Thoracic aorta (tissue), 2 donors: ENCODE measurements around the gene TRIM38. TPM values are rescaled to one million over a fixed set of nuclear protein-coding genes. Genes with fewer than 3 reads are reported as not detected.
A peak's percentile ranks its signal among the peaks of the same experiment; 100 is the strongest.

Source experiments
- ATAC-seq: fragments of 150-250 bp; one replicate; pipeline ENCODE4 v1.8.0; 2017; ENCODE audit warnings: low read depth; ENCODE audit not compliant: insufficient number of reproducible peaks, low FRiP score
- DNase-seq: peaks from one replicate; pipeline ENCODE4 v3.0.0-alpha.2; 2020; ENCODE audit warnings: low spot score
- H3K27ac ChIP-seq, 2 donors: fragments of 200-600 bp; sonication (generic); 1 replicate in 1 of 2; 2 replicates in 1 of 2; pipeline ENCODE4 v1.5.1; 2016; ENCODE audit warnings: mild to moderate bottlenecking in 2 of 2, moderate library complexity in 2 of 2
- H3K27me3 ChIP-seq: fragments of 200-600 bp; sonication (generic); replicated peaks from 2 replicates; pipeline ENCODE4 v1.6.0; 2016; ENCODE audit warnings: mild to moderate bottlenecking; ENCODE audit not compliant: insufficient read depth
- H3K36me3 ChIP-seq: fragments of 200-600 bp; sonication (generic); one replicate; pipeline ENCODE4 v1.5.1; 2016
- H3K4me1 ChIP-seq, 2 donors: fragments of 200-600 bp; sonication (generic); 1 replicate in 1 of 2; 2 replicates in 1 of 2; pipeline versions ENCODE4 v1.5.1 to v1.6.0; 2016; ENCODE audit warnings: low read depth in 2 of 2, mild to moderate bottlenecking in 1 of 2; ENCODE audit not compliant: control insufficient read depth in 1 of 2
- H3K4me3 ChIP-seq: fragments of 200-600 bp; sonication (generic); 2 replicates; pipeline ENCODE4 v1.5.1; 2016; ENCODE audit warnings: mild to moderate bottlenecking
- H3K9me3 ChIP-seq: fragments of 200-600 bp; sonication (generic); 2 replicates; pipeline ENCODE4 v1.5.1; 2016
- total RNA-seq, 2 donors: library from RNA; depleted of rRNA; stranded (reverse); fragments of >200 nt; gene quantifications; one replicate each; pipeline versions ENCODE4 v1.1.0 to v1.2.3, GENCODE V29; 2016
- TF ChIP-seq, protein P1 (sequence below): fragments of 200-600 bp; sonication (generic); IDR thresholded peaks from one replicate; pipeline ENCODE4 v1.5.1; 2019; ENCODE audit warnings: antibody characterized with exemption

Gene TRIM38
- total RNA-seq, 2 donors from 2014 or later, result 19.5 to 25.1 TPM

GRCh38 chr6:26033941-26034354, 71.3 kb downstream of the TRIM38 start:
- Histone ChIP-seq H3K4me3 (peak overlapping the region; percentile 74), H3K4me1 (peaks cover 9 to 21% of the 10 kb centered on the region in 2 donors), H3K27ac (peak overlapping the region; percentile 83 to 93), H3K9me3 (no peaks in the 10 kb centered on the region), H3K27me3 (no peaks in the 10 kb centered on the region), H3K36me3 (no peaks in the 10 kb centered on the region)
- TF ChIP-seq, protein P1, sequence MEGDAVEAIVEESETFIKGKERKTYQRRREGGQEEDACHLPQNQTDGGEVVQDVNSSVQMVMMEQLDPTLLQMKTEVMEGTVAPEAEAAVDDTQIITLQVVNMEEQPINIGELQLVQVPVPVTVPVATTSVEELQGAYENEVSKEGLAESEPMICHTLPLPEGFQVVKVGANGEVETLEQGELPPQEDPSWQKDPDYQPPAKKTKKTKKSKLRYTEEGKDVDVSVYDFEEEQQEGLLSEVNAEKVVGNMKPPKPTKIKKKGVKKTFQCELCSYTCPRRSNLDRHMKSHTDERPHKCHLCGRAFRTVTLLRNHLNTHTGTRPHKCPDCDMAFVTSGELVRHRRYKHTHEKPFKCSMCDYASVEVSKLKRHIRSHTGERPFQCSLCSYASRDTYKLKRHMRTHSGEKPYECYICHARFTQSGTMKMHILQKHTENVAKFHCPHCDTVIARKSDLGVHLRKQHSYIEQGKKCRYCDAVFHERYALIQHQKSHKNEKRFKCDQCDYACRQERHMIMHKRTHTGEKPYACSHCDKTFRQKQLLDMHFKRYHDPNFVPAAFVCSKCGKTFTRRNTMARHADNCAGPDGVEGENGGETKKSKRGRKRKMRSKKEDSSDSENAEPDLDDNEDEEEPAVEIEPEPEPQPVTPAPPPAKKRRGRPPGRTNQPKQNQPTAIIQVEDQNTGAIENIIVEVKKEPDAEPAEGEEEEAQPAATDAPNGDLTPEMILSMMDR, result no peak
- ATAC-seq, result no peak
- DNase-seq, result no peak

DNA sequence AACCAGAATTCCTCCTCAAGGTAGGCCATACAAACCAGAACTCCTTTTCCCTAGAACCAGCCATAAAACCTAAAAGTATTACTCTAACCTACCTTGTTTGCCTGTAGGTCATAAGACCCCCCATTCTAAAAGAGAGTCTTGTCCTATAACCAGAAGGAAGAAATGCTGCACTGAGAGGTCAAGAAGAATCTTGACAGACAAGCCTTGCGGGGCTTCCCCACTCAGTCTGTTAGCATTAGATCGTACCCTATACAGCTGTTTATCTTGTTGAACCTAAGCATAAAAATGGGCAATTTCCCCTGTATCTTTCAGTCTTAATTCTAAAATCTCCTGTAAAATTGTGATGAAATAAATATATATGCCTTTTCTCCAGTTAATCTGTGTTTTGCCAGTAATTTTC, 72.3 kb downstream of the TRIM38 start:
- Histone ChIP-seq H3K27ac (peak overlapping the region in 1 of 2 donors; percentile 93), H3K36me3 (no peaks in the 10 kb centered on the region), H3K27me3 (no peaks in the 10 kb centered on the region), H3K4me3 (no peak overlapping the region), H3K9me3 (no peaks in the 10 kb centered on the region), H3K4me1 (peaks cover 9 to 21% of the 10 kb centered on the region in 2 donors)
- ATAC-seq, result no peak
- DNase-seq, result no peak
- TF ChIP-seq, protein P1, result no peak

Other genes starting within 250 kb of the TRIM38 start
- gene SLC17A4, start 208.1 kb upstream of the TRIM38 start, total RNA-seq, result not detected
- not detected for gene SLC17A1, start 130.8 kb upstream of the TRIM38 start, total RNA-seq
- gene SLC17A3, start 88.6 kb upstream of the TRIM38 start, total RNA-seq, result under 1 TPM in 1 of 2 donors, not detected in 1; 0.63 TPM
- gene SLC17A2, start 32.1 kb upstream of the TRIM38 start, total RNA-seq, result not detected
- gene HFE, start 124.6 kb downstream of the TRIM38 start, total RNA-seq, result 10 to 100 TPM in 1 of 2 donors, 1 to 10 TPM in 1; 8.7 to 10.1 TPM